Measurements from ENCODE around the gene MYD88.

- TF ChIP-seq CTCF (IDR thresholded peaks at IDR 0.05; ENCODE audit: insufficient read depth, low read length, poor library complexity, severe bottlenecking) (no peak), EZH2phosphoT487 (conservative IDR thresholded peaks at IDR 0.05; ENCODE audit: low read length) (no peak)
Observed at GRCh38 chr3:38149708-38150107, 11.2 kb downstream of the MYD88 start.
